ENCODE results near the gene GALNT12.

GRCh38 chr9:98865284-98865875, 57.9 kb downstream of the GALNT12 start:
- TF ChIP-seq CTCF (tag by site-specific recombination; IDR thresholded peaks at IDR 0.05) = no peak
- no peak for TF ChIP-seq ZNF239 (tag by site-specific recombination; IDR thresholded peaks at IDR 0.05)
- TF ChIP-seq HOXA7 (CRISPR knock-in tag; IDR thresholded peaks at IDR 0.05; ENCODE audit: borderline replicate concordance) = no peak
- no peak for TF ChIP-seq ZNF324 (tag by site-specific recombination; IDR thresholded peaks at IDR 0.05)
- no peak for TF ChIP-seq PBX3 (CRISPR knock-in tag; IDR thresholded peaks at IDR 0.05)

Measured in HEK293 (cell line).